ENCODE measurements around the gene ALDH3B2. TPM values are rescaled to one million over a fixed set of nuclear protein-coding genes. Genes with fewer than 3 reads are reported as not detected.

ALDH3B2 gene
- total and polyA plus RNA-seq, 2 of the 8 experiments (the other 6 are each of a cell fraction or from before 2014, with no cell fraction given), result not detected

- Histone ChIP-seq H2BK5ac (ENCODE audit: low read depth, low read length) (peak overlapping the region; percentile 20; the same call in 1 of the 2 replicates), H3K79me2 (ENCODE audit: control insufficient read depth in 1 of 2, insufficient read depth in 2 of 2, low read length in 2 of 2) (no peaks in the 10 kb centered on the region; a peak in 1 of 4 replicates), H3K23me2 (ENCODE audit: low read depth, low read length) (peaks cover 2% of the 10 kb centered on the region; the same call in 1 of the 2 replicates), H3K27ac (ENCODE audit: low read depth, low read length) (peak overlapping the region; percentile 48; the same call in 1 of the 2 replicates), H3K23ac (ENCODE audit: insufficient read length) (no peak overlapping the region), H3K56ac (replicated peaks; ENCODE audit: insufficient read length, low read depth, low read length) (no peak overlapping the region), H2AFZ (ENCODE audit: low read length) (no peak overlapping the region), H3K9ac (replicated peaks in 1 of 4; ENCODE audit: extremely low read depth in 1 of 4, low read depth in 3 of 4, low read length in 3 of 4) (no peak overlapping the region; a peak in 1 of 7 replicates), H3K4me2 (ENCODE audit: insufficient read depth in 1 of 2, low read depth in 2 of 2, low read length in 2 of 2) (0 out of 4 replicates have a peak overlapping the region, but pooled peaks of 1 of the 2 experiments have one; percentile 92), H2BK15ac (ENCODE audit: low read length) (0 out of 2 replicates have a peak overlapping the region, but pooled peaks have one; percentile 32), H4K8ac (ENCODE audit: extremely low read depth, insufficient read depth, low read length) (no peak overlapping the region), H4K20me1 (replicated peaks in 1 of 2; ENCODE audit: control insufficient read depth in 1 of 2, insufficient read depth in 2 of 2, low read length in 2 of 2) (no peaks in the 10 kb centered on the region), H2AK5ac (ENCODE audit: low read depth, low read length) (0 out of 2 replicates have a peak overlapping the region, but pooled peaks have one; percentile 4), H2BK20ac (ENCODE audit: low read length) (no peak overlapping the region), H3K14ac (ENCODE audit: insufficient read length) (no peak overlapping the region), H3K9me3 (ENCODE audit: insufficient read depth in 2 of 2, low read depth in 1 of 2, low read length in 1 of 2) (no peaks in the 10 kb centered on the region), H4K91ac (replicated peaks; ENCODE audit: insufficient read length, low read length) (peak overlapping the region; percentile 85), H3K36me3 (ENCODE audit: control insufficient read depth in 2 of 4, insufficient read depth in 4 of 4, low read length in 3 of 4) (peaks cover 0 to 7% (median 0%) of the 10 kb centered on the region in 4 experiments; a peak in 1 of 8 replicates), H4K5ac (ENCODE audit: insufficient read length, low read depth, low read length) (peak overlapping the region; percentile 44), H2BK120ac (replicated peaks; ENCODE audit: low read depth, low read length) (no peak overlapping the region), H3K4ac (replicated peaks; ENCODE audit: insufficient read length, low read depth, low read length) (no peak overlapping the region), H3K4me1 (replicated peaks in 1 of 4; ENCODE audit: control insufficient read depth in 3 of 4, insufficient read depth in 4 of 4, low read length in 3 of 4) (peaks cover 0 to 25% (median 18%) of the 10 kb centered on the region in 4 experiments; a peak in 6 of 7 replicates), H3K4me3 (ENCODE audit: extremely low read depth in 1 of 4, insufficient read depth in 2 of 4, low read depth in 3 of 4, low read length in 4 of 4) (no peak overlapping the region), H3K27me3 (replicated peaks in 1 of 4; ENCODE audit: control insufficient read depth in 3 of 4, extremely low read depth in 1 of 4, insufficient read depth in 3 of 4, low read length in 3 of 4) (no peaks in the 10 kb centered on the region), H3K18ac (ENCODE audit: extremely low read depth, low read length) (0 out of 2 replicates have a peak overlapping the region, but pooled peaks have one; percentile 25), H2BK12ac (ENCODE audit: low read depth, low read length) (0 out of 2 replicates have a peak overlapping the region, but pooled peaks have one; percentile 18), H3K79me1 (ENCODE audit: low read depth, low read length) (no peaks in the 10 kb centered on the region)
- ChIA-PET CTCF (ENCODE audit: partially characterized antibody) (interaction anchor here (0.6 to 10.1 kb wide), 16 partner anchors 8 to 470 kb away, joined by 3 to 117 read pairs (median 4); partner anchors contain the start of genes ACY3 and TBX10), POLR2A (ENCODE audit: partially characterized antibody) (interaction anchor here (0.7 to 11.7 kb wide), 14 partner anchors 11 to 160 kb away, joined by 3 to 194 read pairs (median 4); partner anchors contain the start of genes GSTP1 and TBX10)
- FAIRE-seq, result no peak
- no peak for DNase-seq (ENCODE audit: low read depth in 1 of 2, low spot score in 2 of 2)
- 81% methylated on average over 15 of the region's 15 CpGs; no CpG with 5 or more reads in 1 of the 2 experiments for WGBS, 2 experiments (ENCODE audit: extremely low coverage in 1 of 2, insufficient coverage in 1 of 2, insufficient read length in 1 of 2, insufficient replicate concordance in 2 of 2, low coverage in 1 of 2, low lambda C conversion rate in 2 of 2, missing lambda C conversion rate in 1 of 2)
- no peak for TF ChIP-seq KDM4A (IDR thresholded peaks at IDR 0.05; ENCODE audit: low read depth, low read length, severe bottlenecking)
- TF ChIP-seq TAF7 (optimal IDR thresholded peaks at IDR 0.05; ENCODE audit: borderline replicate concordance, low read depth, low read length), result peak; percentile 63
- no peak for TF ChIP-seq BRCA1 (IDR thresholded peaks at IDR 0.05; ENCODE audit: low read depth, low read length)
- TF ChIP-seq SIX5 (IDR thresholded peaks at IDR 0.05; ENCODE audit: low read depth, low read length), result no peak
- TF ChIP-seq CTBP2 (IDR thresholded peaks at IDR 0.05; ENCODE audit: borderline replicate concordance, insufficient read depth, insufficient read length, low read length), result no peak
- TF ChIP-seq ATF2 (IDR thresholded peaks at IDR 0.05; ENCODE audit: low read length), result no peak; the same call in 1 of the 2 replicates
- TF ChIP-seq EZH2 (IDR thresholded peaks at IDR 0.05; ENCODE audit: low read depth, low read length, severe bottlenecking), result no peak
- 0 out of 2 replicates have a peak, but pooled peaks have one; percentile 0 for TF ChIP-seq TAF1 (IDR thresholded peaks at IDR 0.05; ENCODE audit: low read depth, low read length)
Observed at GRCh38 chr11:67627812-67628624, 46.4 kb downstream of the ALDH3B2 start.

All from H1 (cell line).